Measurements from ENCODE around the gene NAA30.

GRCh38 chr14:57418999-57419398, 28.6 kb downstream of the NAA30 start:
- TF ChIP-seq EP300 (IDR thresholded peaks at IDR 0.05) (no peak), POLR2AphosphoS5 (IDR thresholded peaks at IDR 0.05) (no peak)

Data from suprapubic skin (tissue), 4 donors.